SHP77 (cell line): ENCODE measurements around the gene FAM168A.

ENCODE experiments used
- DNase-seq, 2 experiments: peaks; one replicate each; lab custom pipeline; 2025; lab: John Stamatoyannopoulos, UW

Gene FAM168A

GRCh38 chr11:73597956-73598718 lies at the start of gene FAM168A:
Gene FAM168A (minus strand): TSS chr11:73598112. CDS start chr11:73468474, 129,638 bp downstream.
- DNase-seq, result peak; percentile 99

- peak; percentile 95 to 98 for DNase-seq
Observed at GRCh38 chr11:73647459-73648100, 49.7 kb upstream of the FAM168A start.

- no peak for DNase-seq
Observed at GRCh38 chr11:73645972-73646631, 48.2 kb upstream of the FAM168A start, which contains the start of gene PLEKHB1. Gene PLEKHB1 (plus strand): TSS chr11:73646581. CDS start chr11:73646609, 28 bp downstream.

- DNase-seq, result no peak
Observed at GRCh38 chr11:73645121-73645969, 47.4 kb upstream of the FAM168A start.

GRCh38 chr11:73641668-73642067 lies 43.8 kb upstream of the FAM168A start:
- no peak for DNase-seq

- no peak for DNase-seq
Observed at GRCh38 chr11:73640592-73640991, 42.7 kb upstream of the FAM168A start.

- no peak for DNase-seq
Observed at GRCh38 chr11:73637012-73637411, 39.1 kb upstream of the FAM168A start.

- DNase-seq, result no peak
Observed at GRCh38 chr11:73636249-73636648, 38.3 kb upstream of the FAM168A start.

GRCh38 chr11:73635721-73636120 lies 37.8 kb upstream of the FAM168A start:
- no peak for DNase-seq

GRCh38 chr11:73633999-73634398 lies 36.1 kb upstream of the FAM168A start:
- no peak for DNase-seq

- DNase-seq, result no peak
Observed at GRCh38 chr11:73632996-73633395, 35.1 kb upstream of the FAM168A start.

GRCh38 chr11:73629907-73630306 lies 32.0 kb upstream of the FAM168A start:
- DNase-seq, result no peak

- peak; percentile 80 to 83 for DNase-seq
Observed at GRCh38 chr11:73625696-73626318, 27.9 kb upstream of the FAM168A start.

- DNase-seq, result no peak
Observed at GRCh38 chr11:73623686-73624085, 25.8 kb upstream of the FAM168A start.

- no peak for DNase-seq
Observed at GRCh38 chr11:73622926-73623593, 25.1 kb upstream of the FAM168A start.

GRCh38 chr11:73614591-73614990 lies 16.7 kb upstream of the FAM168A start:
- DNase-seq, result no peak

- no peak for DNase-seq
Observed at GRCh38 chr11:73612601-73613140, 14.8 kb upstream of the FAM168A start.

GRCh38 chr11:73598719-73599379 lies 937 bp upstream of the FAM168A start:
- no peak for DNase-seq

GRCh38 chr11:73597336-73597955 lies 466 bp downstream of the FAM168A start:
- DNase-seq, result no peak

- no peak for DNase-seq
Observed at GRCh38 chr11:73596547-73596946, 1.4 kb downstream of the FAM168A start.
